RWPE2 (cell line): ENCODE results near the gene GATAD2A.
A peak's percentile ranks its signal among the peaks of the same experiment; 100 is the strongest.

Experiments
- ATAC-seq: fragments of 200-7000 bp; cut with Tn5 transposase; 3 replicates; pipeline ENCODE4 v1.9.1; 2021; ENCODE audit warnings: low read depth
- DNase-seq: peaks from one replicate; pipeline ENCODE4 v3.0.0-alpha.2; 2020; ENCODE audit warnings: low spot score
- H3K27ac ChIP-seq: fragments of 450-650 bp; 2 replicates; pipeline ENCODE4 v1.5.1; 2017; ENCODE audit warnings: mild to moderate bottlenecking; ENCODE audit not compliant: poor library complexity, severe bottlenecking
- H3K27me3 ChIP-seq: fragments of 250-450 bp; sonication (Bioruptor Pico); 2 replicates; pipeline ENCODE4 v1.5.1; 2021; ENCODE audit warnings: mild to moderate bottlenecking, moderate library complexity; ENCODE audit not compliant: insufficient read depth, poor library complexity, severe bottlenecking
- H3K36me3 ChIP-seq: fragments of 250-450 bp; sonication (Bioruptor Pico); 2 replicates; pipeline ENCODE4 v1.5.1; 2020; ENCODE audit warnings: low read depth, mild to moderate bottlenecking, moderate library complexity
- H3K4me1 ChIP-seq: fragments of 250-450 bp; sonication (Bioruptor Pico); 2 replicates; pipeline ENCODE4 v1.5.1; 2021; ENCODE audit warnings: mild to moderate bottlenecking, moderate library complexity; ENCODE audit not compliant: insufficient read depth, poor library complexity, severe bottlenecking
- H3K4me3 ChIP-seq: fragments of 250-450 bp; sonication (Bioruptor Pico); 2 replicates; pipeline ENCODE4 v1.5.1; 2021; ENCODE audit warnings: mild to moderate bottlenecking, moderate library complexity; ENCODE audit not compliant: severe bottlenecking
- H3K9me3 ChIP-seq: fragments of 250-450 bp; sonication (Bioruptor Pico); 2 replicates; pipeline ENCODE4 v1.5.1; 2021; ENCODE audit warnings: mild to moderate bottlenecking, moderate library complexity; ENCODE audit not compliant: severe bottlenecking
- TF ChIP-seq, protein P1 (sequence below): fragments of 450-650 bp; IDR thresholded peaks from one replicate; pipeline ENCODE4 v1.5.1; 2017; ENCODE audit warnings: mild to moderate bottlenecking, moderate library complexity; ENCODE audit not compliant: poor library complexity, severe bottlenecking

GATAD2A gene

DNA sequence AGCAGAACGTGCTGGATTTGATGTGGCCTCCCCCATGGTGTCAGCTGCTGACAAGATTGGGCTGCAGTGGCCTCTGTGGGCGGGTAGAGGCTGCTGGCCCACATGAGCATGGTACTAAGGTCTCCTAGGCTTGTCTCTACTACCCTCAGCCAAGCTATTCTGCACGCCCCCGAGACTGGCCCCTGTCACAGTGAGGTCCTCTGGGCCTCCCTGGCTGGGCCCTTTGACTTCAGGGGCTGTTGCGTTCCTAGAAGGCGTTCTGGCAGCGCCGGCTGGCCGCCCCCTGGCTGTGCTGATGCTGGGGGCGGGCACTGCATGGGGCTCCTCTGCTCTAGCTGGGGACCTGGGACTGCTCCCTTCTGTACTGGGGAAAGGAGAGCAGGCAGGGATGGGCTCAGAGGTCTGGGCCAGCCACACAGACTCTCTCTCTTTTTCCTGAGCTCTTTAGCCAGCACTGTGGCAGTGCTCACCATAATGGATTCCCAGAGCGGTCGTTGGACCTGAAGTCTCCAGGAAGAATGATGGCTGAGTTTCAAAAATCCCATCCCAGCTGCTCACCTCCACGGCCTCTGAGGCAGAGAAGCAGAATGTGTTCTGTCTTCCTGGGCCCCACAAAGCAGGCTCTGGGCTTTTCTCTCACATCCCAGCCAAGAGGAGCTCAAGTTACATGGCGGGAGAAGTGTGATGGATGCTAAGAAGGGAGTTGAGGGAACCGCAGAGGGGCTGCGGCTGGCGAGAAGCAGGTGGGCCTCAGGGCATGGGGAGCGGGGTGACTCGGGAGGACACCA lies 77.5 kb downstream of the GATAD2A start:
- H3K4me3 ChIP-seq = no peak overlapping the region
- no peak for ATAC-seq
- no peaks in the 10 kb centered on the region for H3K9me3 ChIP-seq
- DNase-seq = no peak
- peaks cover 10% of the 10 kb centered on the region; the same call in 1 of the 2 replicates for H3K36me3 ChIP-seq
- H3K27me3 ChIP-seq = no peaks in the 10 kb centered on the region
- no peak overlapping the region for H3K27ac ChIP-seq
- H3K4me1 ChIP-seq = peaks cover 13% of the 10 kb centered on the region
- TF ChIP-seq, protein P1, sequence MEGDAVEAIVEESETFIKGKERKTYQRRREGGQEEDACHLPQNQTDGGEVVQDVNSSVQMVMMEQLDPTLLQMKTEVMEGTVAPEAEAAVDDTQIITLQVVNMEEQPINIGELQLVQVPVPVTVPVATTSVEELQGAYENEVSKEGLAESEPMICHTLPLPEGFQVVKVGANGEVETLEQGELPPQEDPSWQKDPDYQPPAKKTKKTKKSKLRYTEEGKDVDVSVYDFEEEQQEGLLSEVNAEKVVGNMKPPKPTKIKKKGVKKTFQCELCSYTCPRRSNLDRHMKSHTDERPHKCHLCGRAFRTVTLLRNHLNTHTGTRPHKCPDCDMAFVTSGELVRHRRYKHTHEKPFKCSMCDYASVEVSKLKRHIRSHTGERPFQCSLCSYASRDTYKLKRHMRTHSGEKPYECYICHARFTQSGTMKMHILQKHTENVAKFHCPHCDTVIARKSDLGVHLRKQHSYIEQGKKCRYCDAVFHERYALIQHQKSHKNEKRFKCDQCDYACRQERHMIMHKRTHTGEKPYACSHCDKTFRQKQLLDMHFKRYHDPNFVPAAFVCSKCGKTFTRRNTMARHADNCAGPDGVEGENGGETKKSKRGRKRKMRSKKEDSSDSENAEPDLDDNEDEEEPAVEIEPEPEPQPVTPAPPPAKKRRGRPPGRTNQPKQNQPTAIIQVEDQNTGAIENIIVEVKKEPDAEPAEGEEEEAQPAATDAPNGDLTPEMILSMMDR = no peak

GRCh38 chr19:19485161-19485997 lies 79.9 kb downstream of the GATAD2A start:
- peaks cover 28% of the 10 kb centered on the region for H3K4me1 ChIP-seq
- H3K27me3 ChIP-seq = no peaks in the 10 kb centered on the region
- peak overlapping the region; percentile 86 for H3K27ac ChIP-seq
- H3K4me3 ChIP-seq = no peak overlapping the region
- no peaks in the 10 kb centered on the region; the same call in 1 of the 2 replicates for H3K36me3 ChIP-seq
- no peak for DNase-seq
- TF ChIP-seq, protein P1 = no peak
- H3K9me3 ChIP-seq = no peaks in the 10 kb centered on the region
- no peak; the same call in 2 of the 3 replicates for ATAC-seq

DNA sequence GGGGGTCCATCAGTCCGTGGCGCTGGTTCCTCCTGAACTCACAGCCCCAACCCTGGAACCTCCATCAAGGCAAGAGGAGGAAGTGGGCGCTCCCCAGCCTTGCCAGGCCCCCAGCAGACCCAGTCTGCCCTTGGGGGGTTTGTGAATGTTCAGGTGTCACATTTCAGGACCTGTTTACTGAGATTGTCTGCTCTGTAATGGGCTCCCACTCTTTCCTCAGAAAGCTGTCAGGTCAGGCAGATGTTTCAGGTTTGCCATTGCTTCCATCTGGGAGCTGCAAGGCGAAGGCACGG lies 80.5 kb downstream of the GATAD2A start:
- no peaks in the 10 kb centered on the region for H3K9me3 ChIP-seq
- no peak for DNase-seq
- H3K4me1 ChIP-seq = peaks cover 28% of the 10 kb centered on the region
- H3K27me3 ChIP-seq = no peaks in the 10 kb centered on the region
- TF ChIP-seq, protein P1 = no peak
- ATAC-seq = no peak
- H3K4me3 ChIP-seq = no peak overlapping the region
- H3K27ac ChIP-seq = peak overlapping the region; percentile 86
- H3K36me3 ChIP-seq = peaks cover 5% of the 10 kb centered on the region

- Histone ChIP-seq H3K27me3 (no peaks in the 10 kb centered on the region), H3K27ac (peak overlapping the region; percentile 86), H3K4me1 (peaks cover 28% of the 10 kb centered on the region), H3K9me3 (no peaks in the 10 kb centered on the region), H3K36me3 (peaks cover 11% of the 10 kb centered on the region), H3K4me3 (no peak overlapping the region)
- DNase-seq (no peak), ATAC-seq (no peak)
- TF ChIP-seq, protein P1 = no peak
Observed at GRCh38 chr19:19486343-19487076, 81.0 kb downstream of the GATAD2A start.
